Stomach (tissue), 9 donors: ENCODE measurements around the gene OR4F6. TPM values are rescaled to one million over a fixed set of nuclear protein-coding genes. Genes with fewer than 3 reads are reported as not detected.

Experiments
- DNase-seq, 2 donors: peaks; one replicate each; pipeline versions ENCODE4 v3.0.0 to v3.0.0-alpha.2; 2013 to 2019
- H3K27ac ChIP-seq, 5 donors: fragments of 200-600 bp in 4 of 5; sonication (generic) in 4 of 5; one replicate each; pipeline ENCODE4 v1.5.1; 2013 to 2019; ENCODE audit warnings: mild to moderate bottlenecking in 1 of 5, moderate library complexity in 1 of 5
- H3K27me3 ChIP-seq, 3 donors: fragments of 200-600 bp; sonication (generic); one replicate each; pipeline ENCODE4 v1.5.1; 2017 to 2019; ENCODE audit warnings: mixed run types in 1 of 3
- H3K36me3 ChIP-seq, 4 donors: fragments of 200-600 bp; sonication (generic); 1 replicate in 3 of 4; 2 replicates in 1 of 4; pipeline ENCODE4 v1.5.1; 2016 to 2019
- H3K4me1 ChIP-seq, 4 donors: fragments of 200-600 bp; sonication (generic); one replicate each; pipeline ENCODE4 v1.5.1; 2016 to 2019
- H3K4me3 ChIP-seq, 4 donors: fragments of 200-600 bp; sonication (generic) in 3 of 4; one replicate each; pipeline ENCODE4 v1.5.1; 2016 to 2019; ENCODE audit warnings: mild to moderate bottlenecking in 1 of 4
- H3K9me3 ChIP-seq, 4 donors: fragments of 200-600 bp; sonication (generic); one replicate each; pipeline ENCODE4 v1.5.1; 2016 to 2019
- CTCF ChIP-seq, 7 experiments: fragments of 450-650 bp in 4 of 7; fragments of 200-600 bp in 3 of 7; sonication (generic) in 3 of 7; IDR thresholded peaks; one replicate each; pipeline ENCODE4 v1.5.1; 2016 to 2019; ENCODE audit warnings: antibody characterized with exemption in 7 of 7, control low read depth in 2 of 7, mild to moderate bottlenecking in 1 of 7
- EP300 ChIP-seq: sonication (generic); formaldehyde crosslinking; IDR thresholded peaks from one replicate; pipeline ENCODE4 v1.6.1; 2017; ENCODE audit warnings: antibody characterized with exemption
- POLR2A ChIP-seq, 4 donors: fragments of 450-650 bp; IDR thresholded peaks; one replicate each; pipeline ENCODE4 v1.6.1; 2016; ENCODE audit warnings: antibody characterized with exemption in 4 of 4, control low read depth in 2 of 4, mild to moderate bottlenecking in 1 of 4, moderate library complexity in 1 of 4
- POLR2AphosphoS5 ChIP-seq, 3 donors: sonication (generic); formaldehyde crosslinking; IDR thresholded peaks; one replicate each; pipeline ENCODE4 v1.6.1; 2016; ENCODE audit warnings: antibody characterized with exemption in 3 of 3
- WGBS, 5 donors: extraction: QIAGEN DNeasy Blood & Tissue Kit in 3 of 5; methylation state at CpG; one replicate each; pipeline versions ENCODE4 v1.1.5 to v1.1.7; 2013 to 2018; 5-methylcytosine and 5-hydroxymethylcytosine counted together
- intact Hi-C: fragments of 100-400 bp; cut with DNase I; formaldehyde crosslinking; loops from one replicate; pipeline ENCODE4 v1.15.1; 2023; ENCODE audit warnings: low total_unique reads
- polyA plus RNA-seq, 3 donors: library from polyadenylated mRNA; stranded (reverse); fragments of 200-250 nt; gene quantifications; one replicate each; pipeline ENCODE4 v1.2.3, GENCODE V29; 2013
- total RNA-seq, 5 donors: library from RNA; depleted of rRNA; stranded (reverse); fragments of >200 nt; gene quantifications; one replicate each; pipeline versions ENCODE4 v1.1.0 to v1.2.3, GENCODE V29; 2014 to 2016
- donor health status: healthy with polysubstance abuse.
- donor health status: Bipolar disorder and iron deficiency.
- donor health status: healthy.

The OR4F6 gene
- total and polyA plus RNA-seq, 8 donors = not detected

- 65 to 79% (median 72%) methylated on average over 2 of the region's 2 CpGs for WGBS, 5 donors
- Histone ChIP-seq H3K27ac (no peak overlapping the region), H3K4me1 (no peaks in the 10 kb centered on the region), H3K4me3 (no peak overlapping the region), H3K9me3 (no peaks in the 10 kb centered on the region), H3K27me3 (peaks cover 0 to 20% (median 0%) of the 10 kb centered on the region in 3 donors), H3K36me3 (no peaks in the 10 kb centered on the region)
- intact Hi-C loops = no loop called here
- DNase-seq = no peak
- no peak for TF ChIP-seq EP300
- no peak for TF ChIP-seq CTCF (IDR thresholded peaks at IDR 0.05)
- TF ChIP-seq POLR2A (IDR thresholded peaks at IDR 0.05) = no peak
- no peak for TF ChIP-seq POLR2AphosphoS5 (IDR thresholded peaks at IDR 0.05)
Measured at GRCh38 chr15:101808201-101808600, 4.9 kb downstream of the OR4F6 start.

DNA sequence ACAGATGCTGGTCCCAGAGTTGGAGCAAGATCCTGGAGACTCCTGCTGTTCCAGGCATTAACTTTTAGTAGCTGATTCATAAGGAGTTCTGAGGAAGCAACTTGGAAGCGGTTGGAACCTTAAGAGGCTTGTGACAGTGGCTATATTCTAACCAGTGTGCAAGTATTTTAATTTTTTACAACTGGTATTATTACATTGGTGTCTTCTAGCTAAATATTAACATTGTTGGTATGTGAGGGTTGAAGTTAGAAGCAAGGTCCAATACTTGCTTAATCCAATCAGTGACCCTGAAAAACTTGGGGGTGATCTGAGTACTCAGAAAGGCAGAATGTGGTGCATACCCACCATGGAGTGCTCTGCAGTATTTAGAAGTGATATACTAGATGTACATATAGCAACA lies 7.1 kb downstream of the OR4F6 start:
- DNase-seq = no peak
- intact Hi-C loops = no loop called here
- no peaks in the 10 kb centered on the region for H3K9me3 ChIP-seq
- peaks cover 0 to 20% (median 0%) of the 10 kb centered on the region in 3 donors for H3K27me3 ChIP-seq
- 71 to 97% (median 86%) methylated on average over 1 of the region's 1 CpG for WGBS, 5 donors
- TF ChIP-seq POLR2A (IDR thresholded peaks at IDR 0.05) (no peak), CTCF (IDR thresholded peaks at IDR 0.05) (no peak), POLR2AphosphoS5 (IDR thresholded peaks at IDR 0.05) (no peak), EP300 (no peak)
- H3K4me1 ChIP-seq = no peaks in the 10 kb centered on the region
- H3K36me3 ChIP-seq = no peaks in the 10 kb centered on the region
- H3K4me3 ChIP-seq = no peak overlapping the region
- H3K27ac ChIP-seq = no peak overlapping the region

DNA sequence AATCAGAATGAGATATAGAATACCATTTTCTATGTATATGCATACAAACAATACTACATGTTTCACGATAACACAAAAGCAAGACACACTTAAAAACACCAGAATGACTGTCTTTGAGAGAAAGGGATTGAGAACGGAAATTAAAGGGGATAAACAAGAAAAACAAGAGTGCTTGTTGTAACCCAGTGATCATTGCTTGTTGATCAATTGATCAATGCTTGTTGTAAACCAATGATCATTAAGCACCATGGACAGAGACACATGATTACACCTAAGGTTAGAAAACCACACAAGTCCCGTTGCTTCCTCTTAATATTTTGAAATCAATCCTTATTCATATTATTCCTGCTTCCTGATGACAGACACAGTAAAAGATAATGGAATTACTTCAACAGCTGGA lies 7.6 kb downstream of the OR4F6 start:
- 43 to 59% (median 49%) methylated on average over 3 of the region's 3 CpGs for WGBS, 5 donors
- H3K4me1 ChIP-seq = no peaks in the 10 kb centered on the region
- intact Hi-C loops = no loop called here

GRCh38 chr15:101811902-101812301 lies 8.6 kb downstream of the OR4F6 start, which contains the start of gene OR4F15:
TSS of gene OR4F15 (plus strand) at chr15:101812202. CDS start at chr15:101818187, 5,985 bp downstream.
- Histone ChIP-seq H3K27me3 (peaks cover 0 to 17% (median 0%) of the 10 kb centered on the region in 3 donors), H3K4me1 (no peaks in the 10 kb centered on the region)
- intact Hi-C loops = no loop called here

More for the DNA sequence above, 7.6 kb downstream of the OR4F6 start:
- H3K4me3 ChIP-seq = no peak overlapping the region
- peak in 1 of 2 donors; percentile 20 for DNase-seq
- H3K27ac ChIP-seq = no peak overlapping the region
- H3K27me3 ChIP-seq = peaks cover 0 to 17% (median 0%) of the 10 kb centered on the region in 3 donors
- H3K9me3 ChIP-seq = no peaks in the 10 kb centered on the region
- H3K36me3 ChIP-seq = no peaks in the 10 kb centered on the region
- TF ChIP-seq CTCF (IDR thresholded peaks at IDR 0.05) (no peak), EP300 (no peak), POLR2A (IDR thresholded peaks at IDR 0.05) (no peak), POLR2AphosphoS5 (IDR thresholded peaks at IDR 0.05) (no peak)

More at GRCh38 chr15:101811902-101812301, 8.6 kb downstream of the OR4F6 start, which contains the start of gene OR4F15:
- DNase-seq = no peak
- H3K27ac ChIP-seq = no peak within 1 kb of the TSS
- no peaks in the 10 kb centered on the region for H3K36me3 ChIP-seq
- no peaks in the 10 kb centered on the region for H3K9me3 ChIP-seq
- TF ChIP-seq EP300 (no peak), POLR2AphosphoS5 (IDR thresholded peaks at IDR 0.05) (no peak), POLR2A (IDR thresholded peaks at IDR 0.05) (no peak), CTCF (IDR thresholded peaks at IDR 0.05) (no peak)
- H3K4me3 ChIP-seq = no peak within 1 kb of the TSS
